Liver (tissue), 3 donors: ENCODE results near the gene TMEM42.

Source experiments
- CTCF ChIP-seq: fragments of 150-350 bp; IDR thresholded peaks from 2 replicates; pipeline ENCODE4 v1.5.1; 2017; ENCODE audit warnings: improper control_type of control experiment, low read depth, low read length; ENCODE audit not compliant: missing input control
- FOXA2 ChIP-seq: IDR thresholded peaks from 2 replicates; pipeline ENCODE4 v1.6.1; 2016; ENCODE audit warnings: antibody characterized with exemption
- JUND ChIP-seq, 2 donors: IDR thresholded peaks; 2 replicates each; pipeline ENCODE4 v1.6.1; 2016; ENCODE audit warnings: antibody characterized with exemption in 2 of 2
- RAD21 ChIP-seq, 2 donors: IDR thresholded peaks; 2 replicates each; pipeline ENCODE4 v1.6.1; 2016; ENCODE audit warnings: antibody characterized with exemption in 2 of 2, mild to moderate bottlenecking in 2 of 2
- YY1 ChIP-seq: IDR thresholded peaks from 2 replicates; pipeline ENCODE4 v1.6.1; 2016; ENCODE audit warnings: antibody characterized with exemption, mild to moderate bottlenecking
- donor health status: healthy.
- donor health status: healthy.

GRCh38 chr3:44845528-44846520 is 15.9 kb upstream of the TMEM42 start:
- no peak for TF ChIP-seq CTCF
- no peak for TF ChIP-seq FOXA2
- no peak for TF ChIP-seq JUND (IDR thresholded peaks at IDR 0.05)
- no peak for TF ChIP-seq YY1
- no peak for TF ChIP-seq RAD21 (IDR thresholded peaks at IDR 0.05)
